NCI-H510A (cell line): ENCODE measurements around the gene JARID2.
"Not testable (repeated sequence)": the region's sequence is repeated elsewhere in the genome, so short reads cannot be mapped to it uniquely, and the experiment has no call there.

Source experiments
- DNase-seq: peaks from one replicate; lab custom pipeline; 2025; lab: John Stamatoyannopoulos, UW

Gene JARID2

DNA sequence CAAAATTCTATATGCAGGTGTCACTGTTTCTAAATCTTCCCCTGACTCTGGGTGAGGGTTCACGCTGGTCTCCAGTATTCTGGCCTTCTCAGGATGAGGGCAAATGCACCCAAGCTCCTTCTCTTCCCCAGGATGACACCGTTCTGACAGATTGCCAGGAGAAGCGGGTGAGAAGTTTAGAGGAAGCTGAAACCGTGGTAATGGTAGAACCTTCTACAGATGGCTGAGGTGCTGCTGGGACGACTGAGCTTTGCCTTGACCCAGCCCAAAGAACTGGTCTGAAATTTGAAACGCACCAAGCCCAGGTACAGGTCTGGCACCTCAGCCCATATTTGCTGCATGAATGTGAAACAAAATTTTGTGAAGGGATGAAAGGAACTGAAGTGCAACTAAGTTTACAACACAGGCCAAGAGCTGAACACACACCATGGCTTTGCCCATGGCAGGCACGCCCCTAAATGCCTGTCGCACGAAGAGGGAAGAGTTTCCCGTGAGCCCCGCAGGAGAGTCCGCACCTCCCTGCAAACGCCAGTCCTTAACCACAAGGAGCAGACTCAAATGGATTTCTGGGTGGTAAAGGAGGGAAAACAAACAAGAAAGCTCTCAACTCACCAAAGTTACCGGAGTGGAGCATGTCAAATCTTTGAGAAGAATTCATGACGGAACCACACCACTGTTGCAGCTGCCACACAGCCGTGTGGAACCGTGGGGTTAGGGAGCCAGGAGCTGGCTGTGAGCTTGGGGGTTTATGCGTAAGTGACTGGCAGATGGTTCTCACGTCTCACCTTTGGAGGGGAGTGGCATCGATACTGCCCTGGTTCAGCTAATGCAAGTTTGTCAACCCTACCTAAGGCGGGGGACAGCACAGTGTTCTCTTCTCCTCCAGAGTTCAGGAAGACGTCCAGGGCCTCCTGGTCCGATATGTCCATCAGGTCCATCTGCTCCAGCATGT is 278.1 kb downstream of the JARID2 start:
- no peak for DNase-seq

- no peak for DNase-seq
These were observed 279.1 kb downstream of the JARID2 start for GRCh38 chr6:15524861-15525401.

GRCh38 chr6:15526212-15526701 is 280.4 kb downstream of the JARID2 start:
- DNase-seq: no peak

GRCh38 chr6:15527838-15528617 is 282.2 kb downstream of the JARID2 start:
- no peak for DNase-seq

DNA sequence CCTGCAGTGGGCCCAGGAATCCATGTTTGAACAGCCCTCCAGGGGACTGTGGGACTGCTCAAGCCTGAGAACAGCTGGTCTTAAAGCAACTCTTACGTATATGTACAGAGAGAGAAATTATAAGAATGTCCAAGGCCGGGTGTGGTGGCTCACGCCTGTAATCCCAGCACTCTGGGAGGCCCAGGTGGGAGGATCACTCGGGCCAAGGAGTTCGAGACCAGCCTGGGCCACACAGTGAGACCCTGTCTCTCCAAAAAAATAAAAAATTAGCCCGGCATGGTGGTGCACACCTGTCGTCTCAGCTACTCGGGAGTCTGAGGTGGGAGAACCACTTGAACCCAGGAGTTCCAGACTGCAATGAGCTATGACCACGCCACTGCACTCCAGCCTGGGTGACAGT is 283.0 kb downstream of the JARID2 start:
- DNase-seq: no peak

- no peak for DNase-seq
These were observed 284.5 kb downstream of the JARID2 start for GRCh38 chr6:15530411-15530810.

GRCh38 chr6:15531973-15532372 is 286.1 kb downstream of the JARID2 start:
- DNase-seq: no peak

DNA sequence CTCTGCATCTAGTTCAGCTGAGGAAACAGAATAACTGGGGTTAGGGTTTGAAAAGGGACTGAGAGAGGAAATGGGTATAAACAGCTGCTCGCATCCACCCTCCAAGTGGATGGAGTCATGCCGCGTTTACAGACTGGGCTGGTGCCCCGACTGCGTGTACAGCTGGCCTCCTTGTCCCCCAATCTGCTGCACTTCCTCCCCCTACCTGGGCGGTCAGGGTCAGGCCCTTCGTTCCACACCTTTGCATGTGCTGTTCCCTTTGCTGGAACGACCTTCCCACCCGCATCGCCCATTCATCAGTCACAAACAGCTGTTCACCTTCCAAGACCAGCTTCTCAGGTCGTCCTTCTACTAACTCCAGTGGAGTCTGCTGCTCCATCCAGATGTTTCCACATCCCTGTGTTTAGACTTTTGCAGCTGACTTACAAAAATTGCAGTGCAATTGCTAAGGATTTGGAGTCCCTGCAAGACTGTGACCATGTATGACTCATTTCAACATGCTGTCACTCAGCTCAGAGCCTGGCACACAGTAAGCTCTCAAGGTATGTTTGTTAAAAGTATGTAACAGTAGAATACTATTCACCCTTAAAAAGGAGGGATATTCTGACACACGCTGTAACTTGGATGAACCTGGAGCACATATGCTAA is 287.6 kb downstream of the JARID2 start:
- no peak for DNase-seq

DNA sequence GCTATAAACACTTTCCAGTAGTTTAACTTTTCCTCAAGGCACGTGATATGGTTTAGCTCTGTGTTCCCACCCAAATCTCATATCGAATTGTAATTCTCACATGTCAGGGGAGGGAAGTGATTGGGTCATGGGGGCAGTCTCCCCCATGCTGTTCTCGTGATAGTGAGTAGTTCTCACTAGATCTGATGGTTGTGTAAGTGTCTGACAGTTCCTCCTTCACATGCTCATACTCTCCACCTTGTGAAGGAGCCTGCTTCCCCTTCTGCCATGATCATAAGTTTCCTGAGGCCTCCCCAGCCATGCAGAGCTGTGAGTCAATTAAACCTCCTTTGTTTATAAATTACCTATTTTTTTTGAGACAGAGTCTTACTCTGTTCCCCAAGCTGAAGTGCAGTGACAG is 289.1 kb downstream of the JARID2 start:
- DNase-seq: no peak

GRCh38 chr6:15535495-15536197 is 289.8 kb downstream of the JARID2 start:
- DNase-seq: no peak

DNA sequence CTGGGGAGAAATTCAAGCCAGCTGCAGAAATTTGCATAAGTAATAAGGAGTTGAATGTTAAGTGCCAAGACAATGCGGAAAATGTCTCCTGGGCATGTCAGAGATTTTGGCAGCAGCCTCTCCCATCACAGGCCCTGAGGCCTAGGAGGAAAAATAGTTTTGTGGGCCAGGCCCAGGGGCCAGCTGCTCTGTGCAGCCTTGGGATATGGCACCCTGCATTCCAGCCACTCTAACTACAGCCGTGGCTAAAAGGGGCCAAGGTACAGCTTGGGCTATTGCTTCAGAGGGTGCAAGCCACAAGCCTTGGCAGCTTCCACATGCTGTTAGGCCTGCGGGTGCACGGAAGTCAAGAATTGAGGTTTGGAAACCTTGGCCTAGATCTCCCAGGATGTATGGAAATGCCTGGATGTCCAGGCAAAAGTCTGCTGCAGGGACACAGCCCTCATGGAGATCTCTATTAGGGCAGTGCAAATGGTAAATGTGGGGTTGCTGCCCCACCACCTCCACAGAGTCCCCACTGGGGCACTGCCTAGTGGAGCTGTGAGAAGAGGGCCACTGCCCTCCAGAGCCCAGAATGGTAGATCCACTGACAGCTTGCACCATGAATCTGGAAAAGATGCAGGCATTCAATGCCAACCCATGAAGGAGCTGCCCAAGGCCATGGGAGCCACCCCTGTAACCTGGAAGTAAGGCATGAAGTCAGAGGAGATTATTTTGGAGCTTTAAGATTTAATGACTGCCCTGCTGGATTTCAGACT is 290.5 kb downstream of the JARID2 start:
- DNase-seq: no peak

GRCh38 chr6:15538106-15538505 is 292.2 kb downstream of the JARID2 start:
- no peak for DNase-seq

DNA sequence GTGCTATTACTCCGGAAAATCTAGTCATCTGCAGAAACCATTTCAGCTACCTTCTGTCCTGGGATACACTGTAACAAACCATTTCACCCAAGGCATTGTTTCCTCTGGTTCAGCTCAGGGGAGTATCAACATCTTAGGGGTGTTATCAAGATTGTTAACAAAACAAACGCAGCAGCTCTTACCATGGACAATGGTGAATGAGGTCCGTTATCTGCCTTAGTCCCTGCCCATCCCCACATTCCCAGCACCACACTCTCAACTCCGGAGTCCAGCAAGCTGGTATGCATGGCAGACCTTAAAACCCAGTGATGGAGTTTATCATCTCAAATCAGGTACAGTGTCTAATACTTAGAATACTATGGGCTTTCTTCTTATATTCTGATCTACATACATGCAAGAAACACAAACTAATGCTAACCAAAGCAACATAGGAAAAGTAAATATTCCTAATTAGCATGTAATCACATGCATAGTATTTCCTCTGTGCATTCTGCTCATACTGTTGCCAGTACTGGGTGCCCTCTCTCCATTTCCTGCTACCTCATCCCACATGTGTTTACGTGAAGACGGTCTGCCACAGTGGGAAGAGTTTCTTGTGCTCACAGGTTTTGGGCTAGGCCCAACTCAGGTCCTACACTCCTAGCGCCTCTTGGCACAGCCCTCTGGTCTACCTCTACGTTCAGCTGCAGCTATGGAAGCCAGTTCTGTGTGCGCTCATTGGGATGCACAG is 293.1 kb downstream of the JARID2 start:
- no peak for DNase-seq

DNA sequence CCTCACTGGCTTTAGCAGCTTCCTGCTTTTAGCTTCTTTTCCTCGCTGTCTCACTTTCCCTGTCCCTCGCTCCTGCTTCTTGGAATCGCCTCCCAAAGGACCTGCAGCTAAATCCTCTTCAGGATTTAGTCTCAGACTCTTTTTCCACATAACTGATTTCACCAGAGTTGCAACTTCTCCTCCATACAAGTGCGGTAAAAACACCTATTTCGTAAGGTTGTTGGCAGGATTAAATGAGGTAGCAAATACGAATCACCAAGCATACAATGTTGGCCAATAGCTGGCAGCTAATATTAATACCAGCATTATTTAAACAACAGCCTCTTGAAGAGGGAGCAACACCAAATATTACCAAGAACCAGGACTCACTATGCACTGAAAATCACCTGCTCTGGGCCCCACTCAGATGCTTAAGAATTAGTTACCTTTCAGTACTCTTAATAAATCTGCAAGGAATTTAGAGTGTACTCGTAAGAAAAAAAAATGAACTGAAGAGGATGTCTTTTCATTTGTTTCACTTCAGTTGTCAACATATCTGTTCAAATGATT is 293.9 kb downstream of the JARID2 start:
- DNase-seq: no peak

GRCh38 chr6:15543332-15543917 is 297.6 kb downstream of the JARID2 start:
- not testable (repeated sequence) for DNase-seq

GRCh38 chr6:15544321-15544900 is 298.5 kb downstream of the JARID2 start:
- no peak for DNase-seq

DNA sequence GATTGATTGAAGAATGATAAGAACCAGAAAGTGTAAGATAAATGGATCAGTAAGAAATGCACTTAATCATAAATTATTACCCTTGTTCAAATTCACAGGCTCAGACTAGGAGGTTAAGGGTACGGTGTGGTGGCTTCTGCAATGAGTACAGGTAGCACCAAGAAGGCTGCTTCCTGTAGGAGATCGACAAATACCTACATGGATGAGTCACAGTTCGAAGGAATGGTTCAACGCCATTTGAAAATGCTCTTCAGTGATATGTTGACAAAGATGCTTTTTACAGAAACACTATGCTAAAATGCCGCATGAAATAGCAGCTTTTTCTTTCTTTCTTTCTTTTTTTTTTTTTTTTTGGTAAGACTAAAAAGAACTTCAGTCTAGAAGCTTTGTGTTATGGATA is 300.7 kb downstream of the JARID2 start:
- no peak for DNase-seq

GRCh38 chr6:15547400-15547799 is 301.5 kb downstream of the JARID2 start:
- no peak for DNase-seq

DNA sequence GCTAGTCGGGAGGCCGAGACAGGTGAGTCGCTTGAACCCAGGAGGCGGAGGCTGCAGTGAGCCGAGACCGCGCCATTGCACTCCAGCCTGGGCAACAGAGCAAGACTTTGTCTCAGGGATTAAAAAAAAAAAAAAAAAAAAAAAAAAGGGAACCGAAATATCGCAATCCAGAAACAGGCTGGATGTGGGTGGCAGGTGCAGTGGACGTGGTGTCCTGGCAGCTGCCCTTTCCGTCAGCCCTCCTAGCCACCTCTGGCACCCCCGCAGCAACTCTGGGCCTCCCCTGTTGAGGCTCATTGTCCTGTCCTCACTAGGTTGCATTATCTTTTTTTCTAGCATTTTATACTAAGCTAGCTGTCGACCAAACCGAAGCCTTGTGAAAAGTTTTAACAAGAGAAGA is 303.5 kb downstream of the JARID2 start:
- DNase-seq: no peak
